HepG2 (cell line): ENCODE results near the gene TSHZ2.

Experiments used
- CHD2 ChIP-seq: IDR thresholded peaks from 2 replicates; pipeline ENCODE4 v1.6.1; 2011; ENCODE audit warnings: low read depth, low read length, improper control_type of control experiment
- MTF2 ChIP-seq: sonication (generic); formaldehyde crosslinking; IDR thresholded peaks from 2 replicates; pipeline ENCODE4 v1.5.0; 2020; ENCODE audit warnings: missing genetic modification reagents, borderline replicate concordance
- POLR2A ChIP-seq, 2 experiments: IDR thresholded peaks; 2 replicates each; pipeline ENCODE4 v1.6.1; 2011; ENCODE audit warnings: low read depth in 2 of 2, low read length in 2 of 2, mild to moderate bottlenecking in 1 of 2, moderate library complexity in 1 of 2; ENCODE audit not compliant: insufficient read depth in 1 of 2
- RAD51 ChIP-seq: fragments of 450-650 bp; IDR thresholded peaks from 2 replicates; pipeline ENCODE4 v1.6.1; 2016; ENCODE audit warnings: borderline replicate concordance

DNA sequence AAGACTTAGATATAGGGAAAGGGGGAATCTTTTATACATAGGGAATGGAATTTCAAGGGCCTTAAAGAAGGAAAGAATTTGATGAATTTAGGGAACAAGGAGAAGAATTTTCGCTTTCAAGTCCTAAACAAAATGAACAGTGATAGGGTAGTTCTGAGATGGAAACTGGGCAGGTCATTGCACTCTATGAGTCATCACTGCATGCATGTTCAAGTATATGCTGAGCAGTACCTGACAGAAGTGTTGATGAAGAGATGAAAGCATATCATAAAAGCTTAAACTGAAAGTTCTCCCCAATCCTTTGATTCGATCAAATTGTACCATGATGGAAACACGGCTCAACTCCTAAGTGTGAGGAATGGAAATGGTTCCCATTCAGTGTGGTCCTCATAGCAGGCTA lies 271.0 kb downstream of the TSHZ2 start:
- no peak for TF ChIP-seq CHD2
- no peak for TF ChIP-seq MTF2 (CRISPR knock-in tag)
- no peak for TF ChIP-seq RAD51
- TF ChIP-seq POLR2A (IDR thresholded peaks at IDR 0.05; ENCODE audit: insufficient read depth in 1 of 2, low read depth in 2 of 2, low read length in 2 of 2), result no peak
